CD4-positive, alpha-beta T cell treated with Interleukin-6 for 4 hours (primary cell): ENCODE data around the gene CD300H.
"Not testable (repeated sequence)": the region's sequence is repeated elsewhere in the genome, so short reads cannot be mapped to it uniquely, and the experiment has no call there.

Experiments used
- DNase-seq: peaks from one replicate; pipeline ENCODE4 v3.0.0-alpha.2; 2020; ENCODE audit warnings: mixed read lengths

The CD300H gene

DNA sequence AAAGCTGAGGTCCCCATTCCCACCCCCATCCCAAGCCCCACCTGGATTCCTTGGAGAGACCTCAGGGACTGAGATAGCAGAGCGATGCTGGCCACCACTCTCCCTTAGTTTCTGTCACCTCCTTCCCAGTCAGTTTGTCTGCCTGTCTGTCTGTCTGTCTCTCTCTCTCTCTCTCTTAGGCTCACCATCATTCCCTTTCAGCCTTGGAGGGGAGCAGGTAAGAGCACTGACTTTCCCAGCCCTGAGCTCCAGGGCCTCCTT, 41.9 kb downstream of the CD300H start:
- DNase-seq: no peak

DNA sequence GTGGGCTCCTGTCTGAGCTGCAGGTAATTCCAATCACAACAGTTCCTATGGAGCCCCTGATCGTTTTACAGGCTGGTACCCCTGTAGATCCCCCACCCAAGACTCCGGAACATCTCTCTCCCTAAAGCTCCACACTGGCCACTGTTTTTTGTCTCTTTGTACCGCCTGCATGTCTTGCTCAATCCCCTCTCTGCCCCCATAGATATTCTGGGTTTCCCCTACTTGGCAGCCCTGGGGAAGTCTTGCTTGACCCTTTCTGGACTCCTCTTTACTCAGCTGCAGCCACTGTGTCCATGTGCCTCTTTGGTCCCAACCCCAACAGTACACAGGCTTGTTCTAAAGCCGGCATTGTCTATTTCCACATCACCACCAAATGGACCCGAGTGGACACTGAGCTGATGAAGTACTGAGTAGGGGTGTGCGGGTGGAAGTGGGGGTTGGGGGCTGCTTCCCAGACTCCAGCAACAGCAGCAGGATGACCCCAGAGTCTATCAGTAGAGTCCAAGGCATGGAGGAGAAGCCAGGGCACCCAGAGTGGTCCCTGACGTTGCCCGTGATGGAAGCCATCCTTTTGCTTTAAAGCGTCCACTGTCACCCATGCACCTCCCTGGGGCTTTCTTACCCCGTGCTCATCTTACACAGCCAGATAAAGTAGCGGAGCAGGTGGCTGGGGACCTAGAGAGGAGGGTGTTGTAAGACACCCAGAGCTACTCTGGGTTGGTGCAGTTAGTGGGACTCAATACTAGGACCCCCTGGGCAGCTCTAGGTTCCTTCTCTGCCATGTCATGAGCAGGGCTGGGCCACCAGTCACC, 42.5 kb downstream of the CD300H start:
- no peak for DNase-seq

DNA sequence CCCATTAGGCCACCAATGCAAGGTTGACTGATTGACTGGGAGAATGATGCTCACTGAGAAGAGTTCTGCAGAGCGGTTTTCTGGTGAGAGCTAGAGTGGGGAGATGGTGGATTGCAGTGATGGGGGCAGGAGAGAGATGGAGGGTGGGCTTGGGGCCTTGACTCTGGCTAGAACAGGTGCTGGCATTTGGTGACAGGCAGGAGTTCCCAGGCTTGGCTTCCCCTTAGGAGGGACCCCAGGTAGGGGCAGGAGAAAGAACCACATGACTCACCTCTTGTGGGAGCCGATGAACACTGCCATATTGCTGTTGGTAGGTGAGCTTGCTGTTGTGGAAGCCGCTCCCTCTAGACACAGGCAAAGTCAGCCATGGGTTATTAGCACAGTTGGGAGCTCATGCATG, 44.0 kb downstream of the CD300H start:
- no peak for DNase-seq

DNA sequence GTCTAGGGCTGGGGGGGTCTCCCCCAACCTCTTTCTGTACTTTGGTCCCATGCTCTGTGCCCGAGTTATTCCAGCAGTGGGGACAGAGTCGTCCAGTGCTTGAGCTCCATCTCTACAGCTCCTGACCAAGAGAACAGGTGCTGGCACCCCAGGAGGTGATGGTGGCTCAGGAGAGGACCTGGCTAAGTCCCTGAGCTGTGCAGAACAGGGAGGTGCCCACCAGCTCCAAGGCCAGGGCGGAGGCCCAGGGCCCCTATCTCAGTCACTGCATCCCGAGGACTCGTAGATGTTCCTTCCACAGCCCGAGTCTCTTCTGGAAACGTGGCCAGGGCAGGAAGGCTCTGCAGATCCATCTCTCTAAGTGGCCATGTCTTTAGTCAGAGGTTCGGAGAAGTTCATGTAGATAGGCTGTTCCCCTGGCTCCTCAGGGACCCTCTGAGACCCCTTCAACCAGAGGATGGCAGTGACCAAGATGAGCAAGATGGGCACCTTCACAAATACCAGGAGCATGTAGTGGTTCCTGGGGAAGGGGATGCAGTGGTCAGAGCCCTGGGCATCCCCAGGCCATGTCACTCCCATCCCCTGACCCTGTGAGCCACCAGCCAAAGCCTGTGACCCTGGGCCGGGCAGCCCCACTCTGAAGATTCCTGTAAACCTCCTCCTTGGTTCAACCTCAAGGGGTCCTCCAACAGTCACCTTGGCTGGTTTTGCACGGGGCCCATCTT, 44.8 kb downstream of the CD300H start:
- no peak for DNase-seq

DNA sequence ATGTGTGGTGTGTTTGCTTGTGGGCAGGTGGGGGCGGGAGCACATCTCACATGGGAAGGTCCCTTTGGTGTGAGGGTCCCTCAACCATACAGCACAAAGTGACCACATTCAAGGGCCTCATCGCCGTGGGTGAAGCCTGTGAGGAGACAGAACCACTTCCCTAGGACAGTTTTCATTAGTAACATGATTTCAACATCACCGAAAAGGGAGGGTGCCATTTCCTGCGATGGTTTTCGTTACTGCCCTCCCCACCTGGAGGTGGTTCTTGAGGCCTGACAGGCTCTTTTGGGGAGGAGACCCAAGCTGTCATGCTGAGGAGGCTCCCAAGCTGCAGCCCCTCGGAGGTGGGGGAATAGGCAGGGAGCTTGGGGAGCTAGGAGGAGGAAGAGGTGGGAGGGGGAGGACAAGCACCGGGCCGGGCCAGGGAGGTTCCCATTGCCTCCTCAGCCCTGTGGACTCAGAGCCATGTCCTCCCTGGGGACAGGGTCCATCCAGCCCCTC, 45.6 kb downstream of the CD300H start:
- no peak for DNase-seq

DNA sequence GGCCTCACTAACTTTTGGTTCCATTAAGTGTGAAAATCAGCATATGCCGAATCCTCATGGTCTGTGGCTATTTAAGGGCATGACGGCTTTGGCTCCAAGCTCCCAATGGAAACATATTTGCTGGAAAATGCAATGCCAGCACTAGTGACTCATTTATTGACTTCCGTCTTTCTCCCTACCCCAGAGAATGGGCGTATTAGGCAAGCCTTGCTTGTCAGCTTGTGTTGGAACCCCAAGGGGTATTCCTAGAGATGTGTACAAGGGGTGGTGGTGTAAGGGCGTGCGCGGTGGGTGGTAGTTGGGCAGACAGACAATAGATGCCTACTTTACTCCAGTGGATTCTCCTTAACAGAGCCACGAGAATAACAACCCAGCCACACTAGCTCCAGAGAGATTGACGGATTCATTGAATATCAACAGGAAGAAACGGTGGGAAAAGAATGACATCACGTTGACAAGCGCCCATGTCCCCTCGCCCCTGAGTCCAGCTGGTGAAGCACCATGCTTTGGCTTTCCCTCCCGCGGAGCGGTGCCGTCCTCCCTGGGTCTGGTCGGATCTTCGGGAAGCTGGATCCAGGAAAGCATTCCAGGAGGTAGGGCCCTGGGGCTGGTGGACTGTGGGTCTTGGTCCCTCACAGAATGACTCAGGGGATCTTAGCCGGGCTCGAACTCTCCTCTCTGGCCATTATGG, 46.4 kb downstream of the CD300H start:
- DNase-seq: no peak

DNA sequence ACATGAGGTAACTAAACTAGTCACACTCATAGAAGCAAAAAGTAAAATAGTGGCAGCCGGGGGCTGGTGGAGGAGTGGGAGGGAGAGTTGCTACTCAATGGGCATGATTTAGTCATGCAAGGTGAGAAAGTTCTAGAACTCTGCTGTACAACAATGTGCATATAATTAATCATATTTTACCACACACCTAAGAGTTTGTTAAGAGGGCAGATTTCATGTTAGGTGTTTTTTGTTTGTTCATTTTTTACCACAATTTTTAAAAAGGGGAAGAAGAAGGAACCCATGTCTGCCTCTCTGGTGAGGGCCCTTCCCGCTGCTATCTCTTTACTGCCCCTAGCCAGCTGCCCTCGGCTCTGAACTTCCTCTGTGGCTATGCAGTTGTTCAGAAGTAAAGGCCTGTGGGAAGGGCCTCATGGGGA, 47.3 kb downstream of the CD300H start:
- no peak for DNase-seq

DNA sequence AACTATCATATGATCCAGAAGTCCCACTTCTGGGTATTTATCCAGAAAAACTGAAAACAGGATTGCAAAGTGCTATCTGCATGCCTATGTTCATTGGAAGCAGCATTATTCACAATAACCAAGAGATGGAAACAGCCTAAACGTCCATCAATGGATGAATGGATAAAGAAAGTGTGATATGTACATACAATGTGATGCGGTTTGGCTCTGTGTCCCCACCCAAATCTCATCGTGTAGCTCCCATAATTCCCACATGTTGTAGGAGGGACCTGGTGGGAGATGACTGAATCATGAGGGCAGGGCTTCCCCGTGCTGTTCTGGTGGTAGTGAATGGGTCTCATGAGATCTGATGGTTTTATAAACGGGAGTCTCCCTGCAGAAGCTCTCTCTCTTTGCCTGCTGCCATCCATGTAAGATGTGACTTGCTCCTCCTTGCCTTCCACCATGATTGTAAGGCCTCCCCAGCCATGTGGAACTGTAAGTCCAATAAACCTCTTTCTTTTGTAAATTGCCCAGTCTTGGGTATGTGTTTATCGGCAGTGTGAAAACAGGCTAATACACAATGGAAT, 48.8 kb downstream of the CD300H start:
- not testable (repeated sequence) for DNase-seq

DNA sequence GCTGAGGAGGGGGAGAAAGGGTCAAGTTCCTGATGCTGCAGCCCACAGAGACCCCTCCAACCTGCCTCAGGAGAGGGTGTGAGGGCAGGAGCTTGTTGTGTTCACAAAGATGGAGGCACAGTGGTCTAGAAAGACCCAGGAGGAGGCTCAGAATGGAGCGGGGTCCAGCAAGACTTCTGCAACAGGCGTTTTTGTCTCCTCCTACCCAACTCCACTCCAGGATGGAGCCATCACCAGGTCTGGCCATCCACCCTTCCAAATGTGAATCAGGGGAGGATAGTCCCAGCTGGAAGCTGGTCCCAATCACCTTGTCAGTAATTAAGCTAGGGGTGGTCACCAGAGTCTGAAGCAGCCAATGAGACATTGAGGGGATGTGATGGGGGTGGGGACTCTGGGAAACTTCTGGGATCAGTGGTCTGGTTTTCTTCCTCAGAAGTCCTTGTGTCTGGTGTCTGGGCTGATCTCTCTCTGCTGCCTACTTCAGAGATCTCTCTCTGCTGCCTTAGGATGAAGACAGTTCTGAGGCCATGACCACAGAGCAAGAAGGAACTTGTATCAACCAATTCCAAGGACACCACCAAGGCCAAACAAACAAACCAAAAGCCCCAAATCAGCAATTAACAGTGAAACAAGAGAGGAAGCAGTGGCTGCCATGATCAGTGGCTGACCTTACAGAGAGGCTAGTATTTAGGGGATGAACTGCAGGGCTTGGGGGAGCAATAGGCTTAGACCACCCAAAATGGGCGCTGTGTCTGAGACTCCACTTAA, 50.6 kb downstream of the CD300H start:
- DNase-seq: no peak

DNA sequence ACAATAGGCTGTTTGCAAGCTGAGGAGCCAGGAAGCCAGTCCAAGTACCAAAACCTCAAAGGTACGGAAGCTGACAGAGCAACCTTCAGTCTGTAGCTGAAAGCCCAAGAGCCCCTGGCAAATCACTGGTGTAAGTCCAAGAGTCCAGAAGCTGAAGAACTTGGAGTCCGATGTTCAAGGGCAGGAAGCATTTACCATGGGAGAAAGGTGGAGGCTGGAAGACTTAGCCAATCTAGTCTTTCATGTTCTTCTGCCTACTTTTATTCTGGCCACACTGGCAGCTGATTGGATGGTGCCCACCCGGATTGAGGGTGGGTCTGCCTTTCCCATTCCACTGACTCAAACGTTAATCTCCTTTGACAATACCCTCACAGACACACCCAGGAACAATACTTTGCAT, 51.4 kb downstream of the CD300H start:
- no peak for DNase-seq

DNA sequence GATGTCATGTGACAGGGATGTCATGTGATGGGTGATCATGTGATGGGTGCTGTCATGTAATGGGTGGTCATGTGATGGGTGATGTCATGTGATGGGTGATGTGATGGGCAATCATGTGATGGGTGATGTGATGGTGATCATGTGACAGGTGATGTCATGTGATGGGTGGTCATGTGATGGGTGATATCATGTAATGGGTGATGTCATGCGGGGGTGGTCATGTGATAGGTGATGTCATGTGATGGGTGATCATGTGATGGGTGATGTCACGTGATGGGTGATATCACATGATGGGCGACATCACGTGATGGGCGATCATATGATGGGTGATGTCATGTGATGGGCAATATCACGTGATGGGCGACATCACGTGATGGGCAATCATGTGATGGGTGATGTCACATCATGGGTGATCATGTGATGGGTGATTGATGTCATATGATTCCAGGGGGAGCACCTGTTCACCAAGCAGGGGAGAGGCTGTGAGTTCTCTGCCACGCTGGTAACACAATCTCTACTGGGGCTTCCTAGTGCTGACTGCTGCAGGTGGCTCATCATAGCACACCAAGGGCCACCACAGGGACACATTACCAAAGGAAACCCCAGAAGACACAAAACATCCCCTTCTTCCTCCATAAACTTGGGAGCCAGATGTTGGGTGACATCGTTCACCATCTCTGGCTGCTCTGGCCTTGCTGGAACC, 52.5 kb downstream of the CD300H start:
- DNase-seq: no peak

DNA sequence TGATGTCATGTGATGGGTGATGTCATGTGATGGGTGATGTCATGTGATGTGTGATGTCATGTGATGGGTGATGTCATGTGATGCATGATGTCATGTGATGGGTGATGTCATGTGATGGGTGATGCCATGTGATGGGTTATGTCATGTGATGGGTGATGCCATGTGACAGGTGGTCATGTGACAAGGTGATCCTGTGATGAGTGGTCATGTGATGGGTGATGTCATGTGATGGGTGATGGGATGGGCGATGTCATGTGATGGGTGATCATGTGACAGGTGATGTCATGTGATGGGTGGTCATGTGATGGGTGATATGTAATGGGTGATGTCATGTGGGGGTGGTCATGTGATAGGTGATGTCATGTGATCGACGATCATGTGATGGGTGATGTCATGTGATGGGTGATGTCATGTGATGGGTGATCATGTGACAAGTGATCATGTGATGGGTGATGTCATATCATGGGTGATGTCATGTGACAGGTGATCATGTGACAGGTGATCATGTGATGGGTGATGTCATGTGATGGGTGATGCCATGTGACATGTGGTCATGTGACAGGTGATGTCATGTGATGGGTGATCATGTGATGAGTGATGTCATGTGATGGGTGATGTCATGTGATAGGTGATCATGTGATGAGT, 53.2 kb downstream of the CD300H start:
- no peak for DNase-seq

DNA sequence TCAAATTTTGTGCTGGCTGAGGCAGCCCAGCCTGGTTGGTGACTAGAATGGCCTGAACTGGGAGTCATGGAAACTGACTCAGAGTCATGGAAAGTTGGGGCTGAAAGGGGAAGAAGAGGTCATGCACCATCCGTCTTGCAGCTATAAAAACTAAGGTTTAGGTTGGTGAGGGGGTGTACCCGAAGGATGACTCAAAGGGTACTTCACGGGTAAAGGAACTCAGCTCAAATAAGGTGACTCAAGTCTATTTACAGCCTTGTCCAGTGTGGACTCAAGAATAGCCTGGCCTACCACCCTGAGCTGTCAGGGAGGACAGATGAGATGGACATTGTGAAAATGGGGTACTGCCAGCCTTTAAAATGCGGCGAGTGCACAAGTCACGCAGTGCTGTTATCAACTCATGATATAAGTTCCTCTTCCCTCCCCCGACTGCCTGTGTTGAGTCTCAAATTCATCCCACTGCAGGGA, 54.7 kb downstream of the CD300H start:
- DNase-seq: no peak

DNA sequence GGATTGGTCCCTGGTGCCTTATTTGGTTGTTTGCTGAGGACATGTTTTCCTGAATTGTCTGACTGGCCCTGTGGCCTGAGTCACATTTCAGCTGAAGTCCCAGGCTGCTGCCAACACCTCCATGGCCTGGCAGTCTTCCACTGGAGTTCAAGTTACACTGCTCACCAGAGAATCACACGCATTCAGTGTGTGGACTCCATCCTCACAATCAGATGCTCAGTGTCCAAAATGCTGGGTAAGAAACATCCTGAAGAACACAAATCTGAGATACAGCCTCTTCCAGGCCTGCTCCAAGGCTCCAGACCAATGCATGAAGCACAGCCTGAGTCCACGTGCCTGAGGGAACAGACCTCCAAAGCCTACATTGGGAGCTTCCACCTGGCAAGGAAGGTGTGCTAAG, 55.3 kb downstream of the CD300H start:
- DNase-seq: no peak
